Breast epithelium (tissue), 4 donors: ENCODE results near the gene KRT4. TPM values are rescaled to one million over a fixed set of nuclear protein-coding genes. Genes with fewer than 3 reads are reported as not detected.

Experiments
- DNase-seq, 2 donors: peaks; one replicate each; pipeline ENCODE4 v3.0.0-alpha.2; 2019; ENCODE audit warnings: low spot score in 2 of 2
- H3K27ac ChIP-seq, 2 donors: fragments of 200-600 bp; sonication (generic) in 1 of 2; one replicate each; pipeline ENCODE4 v1.5.1; 2016 to 2019; ENCODE audit warnings: mild to moderate bottlenecking in 1 of 2
- H3K27me3 ChIP-seq, 2 donors: fragments of 200-600 bp; sonication (generic) in 1 of 2; one replicate each; pipeline versions ENCODE4 v1.5.1 to v1.6.0; 2017 to 2019; ENCODE audit warnings: control low read depth in 1 of 2, mild to moderate bottlenecking in 1 of 2
- H3K36me3 ChIP-seq: fragments of 200-600 bp; one replicate; pipeline ENCODE4 v1.5.1; 2019
- H3K4me1 ChIP-seq, 2 donors: fragments of 200-600 bp; sonication (generic); one replicate each; pipeline ENCODE4 v1.5.1; 2016 to 2019; ENCODE audit warnings: control low read depth in 1 of 2
- H3K4me3 ChIP-seq, 3 donors: fragments of 200-600 bp; sonication (generic); 1 replicate in 2 of 3; 2 replicates in 1 of 3; pipeline ENCODE4 v1.5.1; 2016 to 2019; ENCODE audit warnings: mild to moderate bottlenecking in 3 of 3, moderate library complexity in 2 of 3
- H3K9me3 ChIP-seq, 2 donors: fragments of 200-600 bp; sonication (generic) in 1 of 2; one replicate each; pipeline ENCODE4 v1.5.1; 2016 to 2019; ENCODE audit warnings: control low read depth in 1 of 2
- POLR2A ChIP-seq: fragments of 450-650 bp; IDR thresholded peaks from one replicate; pipeline ENCODE4 v1.6.1; 2016; ENCODE audit warnings: antibody characterized with exemption, mild to moderate bottlenecking, moderate library complexity
- POLR2AphosphoS5 ChIP-seq, 3 donors: sonication (generic); formaldehyde crosslinking; IDR thresholded peaks; one replicate each; pipeline ENCODE4 v1.6.1; 2017; ENCODE audit warnings: antibody characterized with exemption in 3 of 3
- intact Hi-C: fragments of 100-400 bp; cut with DNase I; formaldehyde crosslinking; loops from one replicate; pipeline ENCODE4 v1.15.1; 2023; ENCODE audit warnings: low total_unique reads
- total RNA-seq, 3 donors: library from RNA; depleted of rRNA; stranded (reverse); fragments of >200 nt; gene quantifications; one replicate each; pipeline ENCODE4 v1.1.0, GENCODE V29; 2016
- TF ChIP-seq, protein P1 (sequence below), 3 donors: fragments of 450-650 bp; IDR thresholded peaks; one replicate each; pipeline ENCODE4 v1.5.1; 2016 to 2017; ENCODE audit warnings: antibody characterized with exemption in 3 of 3, mild to moderate bottlenecking in 3 of 3, moderate library complexity in 3 of 3

The KRT4 gene
- total RNA-seq, 3 donors from 2014 or later, result 0.33 TPM; not detected in 2

DNA sequence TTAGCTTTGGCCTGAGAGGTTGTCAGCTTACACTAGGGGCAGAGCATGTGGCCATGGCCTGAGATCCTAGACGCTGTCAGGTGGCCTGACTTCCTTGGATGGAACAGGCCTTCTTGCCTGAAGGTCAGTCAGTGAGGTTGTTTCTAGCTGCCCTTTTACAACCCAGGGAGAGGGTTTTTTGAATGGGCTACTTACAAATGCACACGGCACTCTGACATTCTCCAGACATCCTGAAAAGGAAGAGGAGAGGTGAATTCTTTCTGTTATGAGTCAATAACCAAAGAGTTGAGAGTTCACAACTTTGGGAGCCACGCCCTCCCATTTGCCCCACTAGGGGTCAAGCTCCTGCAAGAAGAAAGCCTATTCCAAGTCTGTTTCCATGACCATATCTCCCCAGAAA, 44.6 kb downstream of the KRT4 start:
- Histone ChIP-seq H3K36me3 (no peaks in the 10 kb centered on the region), H3K27ac (no peak overlapping the region), H3K4me3 (no peak overlapping the region), H3K9me3 (no peaks in the 10 kb centered on the region), H3K27me3 (no peaks in the 10 kb centered on the region), H3K4me1 (no peaks in the 10 kb centered on the region)
- TF ChIP-seq, protein P1, sequence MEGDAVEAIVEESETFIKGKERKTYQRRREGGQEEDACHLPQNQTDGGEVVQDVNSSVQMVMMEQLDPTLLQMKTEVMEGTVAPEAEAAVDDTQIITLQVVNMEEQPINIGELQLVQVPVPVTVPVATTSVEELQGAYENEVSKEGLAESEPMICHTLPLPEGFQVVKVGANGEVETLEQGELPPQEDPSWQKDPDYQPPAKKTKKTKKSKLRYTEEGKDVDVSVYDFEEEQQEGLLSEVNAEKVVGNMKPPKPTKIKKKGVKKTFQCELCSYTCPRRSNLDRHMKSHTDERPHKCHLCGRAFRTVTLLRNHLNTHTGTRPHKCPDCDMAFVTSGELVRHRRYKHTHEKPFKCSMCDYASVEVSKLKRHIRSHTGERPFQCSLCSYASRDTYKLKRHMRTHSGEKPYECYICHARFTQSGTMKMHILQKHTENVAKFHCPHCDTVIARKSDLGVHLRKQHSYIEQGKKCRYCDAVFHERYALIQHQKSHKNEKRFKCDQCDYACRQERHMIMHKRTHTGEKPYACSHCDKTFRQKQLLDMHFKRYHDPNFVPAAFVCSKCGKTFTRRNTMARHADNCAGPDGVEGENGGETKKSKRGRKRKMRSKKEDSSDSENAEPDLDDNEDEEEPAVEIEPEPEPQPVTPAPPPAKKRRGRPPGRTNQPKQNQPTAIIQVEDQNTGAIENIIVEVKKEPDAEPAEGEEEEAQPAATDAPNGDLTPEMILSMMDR (IDR thresholded peaks at IDR 0.05), result no peak
- TF ChIP-seq POLR2AphosphoS5 (IDR thresholded peaks at IDR 0.05) (no peak), POLR2A (no peak)
- DNase-seq, result no peak
- intact Hi-C loops, result no loop called here

DNA sequence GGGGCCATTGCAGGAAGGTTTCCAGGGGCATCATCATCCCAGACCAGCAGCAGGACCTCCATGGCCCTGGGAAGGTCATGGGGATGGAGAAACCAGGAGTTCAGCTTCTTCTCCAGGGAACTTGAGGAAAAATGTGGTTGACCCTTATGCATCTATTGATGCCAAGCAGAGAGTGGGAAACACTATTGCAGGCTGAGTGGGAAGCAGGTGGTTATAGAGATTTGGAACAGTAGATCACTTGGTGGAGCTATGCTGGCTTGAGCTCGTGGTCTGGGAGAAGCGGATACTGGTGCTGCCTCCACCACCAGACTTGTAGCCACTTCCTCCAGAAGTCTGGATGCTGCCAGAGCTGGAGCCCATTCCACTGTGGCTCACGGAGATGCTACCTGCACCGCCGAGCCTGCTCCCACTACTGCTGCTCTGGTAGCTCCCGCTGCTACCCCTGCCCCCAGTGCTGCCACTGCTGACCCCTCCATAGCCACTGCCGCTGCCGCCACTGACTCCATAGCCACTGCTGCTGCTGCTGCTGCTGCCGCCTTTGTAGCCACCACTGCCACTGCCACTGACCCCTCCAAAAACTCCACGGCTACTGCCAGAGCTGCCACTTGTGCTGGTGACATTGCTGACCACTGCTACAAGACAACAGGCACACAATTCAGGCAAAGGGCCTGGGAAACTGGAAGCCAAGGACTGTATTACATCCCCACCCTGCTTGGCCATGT, 45.3 kb downstream of the KRT4 start:
- TF ChIP-seq POLR2AphosphoS5 (IDR thresholded peaks at IDR 0.05) (no peak), POLR2A (no peak)
- TF ChIP-seq, protein P1 (IDR thresholded peaks at IDR 0.05), result no peak
- no peak overlapping the region for H3K27ac ChIP-seq
- intact Hi-C loops, result no loop called here

GRCh38 chr12:52767427-52767826, 46.5 kb downstream of the KRT4 start:
- Histone ChIP-seq H3K4me3 (no peak overlapping the region), H3K9me3 (no peaks in the 10 kb centered on the region), H3K27ac (no peak overlapping the region), H3K4me1 (no peaks in the 10 kb centered on the region), H3K36me3 (no peaks in the 10 kb centered on the region), H3K27me3 (no peaks in the 10 kb centered on the region)
- TF ChIP-seq POLR2A (no peak), POLR2AphosphoS5 (IDR thresholded peaks at IDR 0.05) (no peak)
- intact Hi-C loops, result no loop called here
- no peak for DNase-seq

More for the DNA sequence above, 45.3 kb downstream of the KRT4 start:
- DNase-seq, result no peak
- Histone ChIP-seq H3K4me1 (no peaks in the 10 kb centered on the region), H3K27me3 (no peaks in the 10 kb centered on the region), H3K4me3 (no peak overlapping the region), H3K36me3 (no peaks in the 10 kb centered on the region), H3K9me3 (no peaks in the 10 kb centered on the region)

DNA sequence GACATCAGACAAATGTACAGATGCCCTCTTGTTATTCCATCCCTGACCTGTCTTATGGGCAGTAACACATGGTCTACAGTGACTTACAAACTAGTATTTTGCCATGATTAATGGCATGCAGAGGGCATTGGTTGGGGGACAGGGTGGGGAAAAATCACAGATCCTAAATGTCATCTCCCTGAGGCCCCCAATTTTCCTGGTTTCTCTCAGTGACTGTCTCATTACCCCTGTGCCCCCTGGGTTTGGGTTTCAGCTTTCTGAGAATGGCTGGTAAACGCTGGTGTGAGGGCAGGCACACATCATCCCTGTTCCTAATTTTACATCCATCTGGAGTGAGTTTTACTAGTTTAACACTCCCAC, 46.9 kb downstream of the KRT4 start:
- intact Hi-C loops, result no loop called here
- no peak for DNase-seq

GRCh38 chr12:52766351-52767019, 47.4 kb downstream of the KRT4 start:
- H3K4me3 ChIP-seq, result no peak overlapping the region
- no peak for TF ChIP-seq POLR2AphosphoS5 (IDR thresholded peaks at IDR 0.05)
- TF ChIP-seq POLR2A, result no peak
- TF ChIP-seq, protein P1 (IDR thresholded peaks at IDR 0.05), result no peak
- H3K27me3 ChIP-seq, result no peaks in the 10 kb centered on the region
- intact Hi-C loops, result loop anchor here (1.0 kb wide), 1 partner anchor 31 kb away; no protein-coding TSS in a partner anchor
- peaks cover 0 to 7% of the 10 kb centered on the region in 2 donors for H3K9me3 ChIP-seq
- H3K36me3 ChIP-seq, result no peaks in the 10 kb centered on the region
- no peak overlapping the region for H3K27ac ChIP-seq
- no peaks in the 10 kb centered on the region for H3K4me1 ChIP-seq
- DNase-seq, result no peak

More for the DNA sequence above, 46.9 kb downstream of the KRT4 start:
- no peaks in the 10 kb centered on the region for H3K27me3 ChIP-seq
- H3K36me3 ChIP-seq, result no peaks in the 10 kb centered on the region
- H3K4me1 ChIP-seq, result no peaks in the 10 kb centered on the region
- peaks cover 0 to 3% of the 10 kb centered on the region in 2 donors for H3K9me3 ChIP-seq
- H3K4me3 ChIP-seq, result no peak overlapping the region
- no peak overlapping the region for H3K27ac ChIP-seq
- TF ChIP-seq POLR2AphosphoS5 (IDR thresholded peaks at IDR 0.05) (no peak), POLR2A (no peak)
- TF ChIP-seq, protein P1 (IDR thresholded peaks at IDR 0.05), result no peak
